Stimulated activated CD4-positive, alpha-beta T cell treated with anti-CD3 and anti-CD28 coated beads, Interleukin-15, amount 100 ng/mL, for 1 hour (primary cell): ENCODE data around the gene VSTM5.
"Not testable (repeated sequence)": the region's sequence is repeated elsewhere in the genome, so short reads cannot be mapped to it uniquely, and the experiment has no call there.

Source experiments
- DNase-seq, 2 donors: peaks; one replicate each; pipeline ENCODE4 v3.0.0-alpha.2; 2020; ENCODE audit warnings: low read depth in 1 of 2, low spot score in 1 of 2

Gene VSTM5

DNA sequence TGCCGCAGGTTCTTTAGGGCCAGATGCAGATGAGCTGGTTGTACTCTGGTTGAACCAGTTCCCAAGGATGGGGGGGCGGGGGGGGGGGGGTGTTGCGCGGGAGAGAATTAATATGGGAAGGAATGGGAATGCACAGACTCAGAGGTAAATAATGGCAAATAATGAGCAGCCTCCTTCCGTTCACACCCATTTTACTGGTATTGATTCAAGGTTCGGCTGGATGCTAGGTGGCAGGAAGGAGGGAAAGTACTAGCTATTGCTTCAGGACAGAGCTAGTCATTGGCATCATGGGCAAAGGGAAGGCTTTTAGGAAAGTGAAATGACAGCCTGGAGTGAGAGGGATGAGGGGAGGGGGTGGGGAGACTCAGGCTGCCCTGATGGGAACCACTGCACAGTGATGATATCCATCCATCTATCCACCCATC is at the start of gene VSTM5:
Gene VSTM5 (minus strand): TSS at position 25 of the 425 bp plus-strand sequence. CDS start 116 bp downstream, outside the sequence.
- DNase-seq: no peak

DNA sequence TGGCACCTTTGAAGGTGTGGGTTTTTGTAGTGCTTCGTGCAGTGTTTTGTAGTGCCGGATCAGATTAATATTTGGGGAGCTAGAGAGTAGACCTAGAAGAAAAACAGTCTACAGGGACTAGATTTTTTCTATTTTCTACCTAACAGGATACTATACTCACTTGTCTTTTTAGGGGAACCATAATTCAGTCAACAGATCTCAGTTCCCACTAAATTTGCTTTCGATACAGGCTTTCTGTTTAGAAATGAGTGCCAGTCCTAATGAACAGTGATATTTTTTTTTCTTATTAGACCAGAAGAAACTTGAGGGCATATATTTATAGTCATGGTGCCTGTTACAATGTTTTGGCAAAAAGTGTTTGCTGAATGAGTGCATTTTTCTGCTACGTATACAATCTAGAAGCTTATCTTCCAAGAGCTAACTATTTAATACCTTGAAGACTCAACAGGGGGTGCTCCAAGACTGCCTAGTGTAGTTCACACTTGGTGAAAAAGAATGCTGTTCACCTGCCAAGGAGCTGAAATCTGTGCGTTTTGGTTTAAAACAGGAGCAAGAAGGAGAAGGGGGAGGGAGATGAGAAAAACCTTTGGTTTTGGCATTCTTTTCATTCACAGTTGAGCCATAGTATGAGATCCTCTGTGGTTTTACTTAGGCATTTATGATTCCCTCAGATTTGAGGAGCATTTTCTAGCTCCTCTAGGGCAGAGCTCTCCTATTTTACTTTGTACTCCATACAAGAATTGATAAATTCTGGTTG is 44.9 kb upstream of the VSTM5 start:
- DNase-seq: no peak

GRCh38 chr11:93890391-93891051 is 40.1 kb upstream of the VSTM5 start:
- no peak for DNase-seq

DNA sequence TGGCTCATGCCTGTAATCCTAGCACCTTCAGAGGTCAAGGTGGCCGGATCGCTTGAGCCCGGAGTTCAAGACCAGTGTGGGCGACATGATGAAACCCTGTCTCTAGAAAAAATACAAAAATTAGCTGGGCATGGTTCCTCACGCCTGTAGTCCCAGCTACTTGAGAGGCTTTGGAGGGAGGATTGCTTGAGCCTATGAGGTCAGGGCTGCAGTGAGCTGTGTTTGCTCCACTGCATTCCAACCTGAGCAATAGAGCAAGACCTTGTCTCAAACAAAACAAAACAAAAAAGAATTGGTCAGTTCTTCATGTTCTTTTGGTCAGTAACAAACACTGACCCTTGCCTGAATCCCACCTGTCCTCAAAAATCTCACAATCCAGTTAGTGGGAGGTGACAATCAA is 36.7 kb upstream of the VSTM5 start:
- DNase-seq: no peak

GRCh38 chr11:93879114-93879513 is 28.7 kb upstream of the VSTM5 start:
- not testable (repeated sequence) for DNase-seq

- no peak for DNase-seq
These were observed 25.2 kb upstream of the VSTM5 start for GRCh38 chr11:93875637-93876036.

GRCh38 chr11:93871526-93871925 is 21.1 kb upstream of the VSTM5 start:
- no peak for DNase-seq

DNA sequence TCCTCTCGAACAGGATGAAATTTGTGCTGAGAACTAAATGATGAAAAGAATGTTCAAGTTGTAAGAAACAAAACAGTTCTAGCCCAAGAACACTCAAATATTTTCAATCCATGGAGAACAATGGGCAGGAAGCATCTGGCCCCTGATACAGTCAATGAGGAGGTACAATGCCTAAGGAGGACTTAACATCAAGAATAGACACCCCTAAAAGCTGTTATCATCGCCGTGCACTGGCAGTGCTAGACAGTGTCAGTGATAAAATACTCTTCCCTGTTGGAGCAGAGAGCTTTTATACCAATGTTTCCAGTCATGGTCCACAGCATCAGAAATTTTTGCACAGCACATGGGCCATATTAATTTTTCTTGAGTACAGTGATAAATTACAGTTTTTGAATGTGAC is 20.2 kb upstream of the VSTM5 start:
- DNase-seq: no peak

DNA sequence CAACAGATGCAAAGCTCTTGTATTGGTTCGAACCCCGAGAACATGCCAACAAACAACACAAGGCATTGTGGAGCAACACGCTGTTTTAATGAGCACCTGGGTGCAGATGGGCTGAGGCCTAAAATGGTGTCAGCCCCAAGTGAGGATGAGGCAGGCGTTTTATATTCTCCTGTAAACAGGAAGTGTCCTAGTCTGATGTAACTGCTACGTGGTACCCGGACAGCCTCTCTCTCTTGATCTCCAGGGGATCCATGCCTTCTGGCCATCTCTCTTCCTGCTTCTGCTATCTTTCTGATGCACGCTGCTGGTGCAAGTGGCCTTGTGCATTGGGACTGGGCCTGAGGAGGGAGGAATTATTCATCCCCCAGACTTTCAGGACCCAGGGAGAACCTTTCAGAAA is 19.4 kb upstream of the VSTM5 start:
- no peak for DNase-seq

GRCh38 chr11:93868404-93868803 is 18.0 kb upstream of the VSTM5 start:
- not testable (repeated sequence) for DNase-seq

GRCh38 chr11:93861808-93862207 is 11.4 kb upstream of the VSTM5 start:
- no peak for DNase-seq

DNA sequence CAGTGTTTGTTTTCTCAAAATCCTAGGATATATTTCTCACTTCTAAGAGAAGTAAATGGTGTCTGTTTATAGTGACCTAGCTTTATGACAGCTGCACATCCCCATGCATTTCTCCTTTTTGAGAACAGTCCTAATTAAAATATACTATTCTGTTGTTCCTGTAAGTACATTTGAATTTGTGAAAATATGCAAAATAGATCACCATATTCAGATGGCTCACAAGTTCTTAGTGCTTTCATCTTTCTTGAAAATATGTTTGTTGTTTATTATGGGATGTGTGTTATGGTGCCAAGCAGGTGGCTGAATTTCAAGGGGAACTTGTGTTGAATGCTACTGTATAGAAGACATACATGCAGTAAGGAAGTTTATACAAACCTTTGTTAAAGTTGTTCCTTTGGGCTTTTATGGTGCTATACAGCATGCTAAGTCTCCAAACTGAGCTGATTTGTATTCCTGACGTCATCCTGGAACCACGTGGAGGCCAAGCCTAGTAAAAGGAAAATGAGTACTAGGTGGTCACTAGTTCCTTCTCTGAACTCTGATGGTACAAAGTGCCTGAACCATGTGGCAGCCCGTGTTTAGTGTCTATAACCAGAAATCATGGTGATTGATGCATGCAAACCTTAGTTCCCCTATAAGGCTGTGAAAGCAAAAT is 7.8 kb upstream of the VSTM5 start:
- no peak for DNase-seq

DNA sequence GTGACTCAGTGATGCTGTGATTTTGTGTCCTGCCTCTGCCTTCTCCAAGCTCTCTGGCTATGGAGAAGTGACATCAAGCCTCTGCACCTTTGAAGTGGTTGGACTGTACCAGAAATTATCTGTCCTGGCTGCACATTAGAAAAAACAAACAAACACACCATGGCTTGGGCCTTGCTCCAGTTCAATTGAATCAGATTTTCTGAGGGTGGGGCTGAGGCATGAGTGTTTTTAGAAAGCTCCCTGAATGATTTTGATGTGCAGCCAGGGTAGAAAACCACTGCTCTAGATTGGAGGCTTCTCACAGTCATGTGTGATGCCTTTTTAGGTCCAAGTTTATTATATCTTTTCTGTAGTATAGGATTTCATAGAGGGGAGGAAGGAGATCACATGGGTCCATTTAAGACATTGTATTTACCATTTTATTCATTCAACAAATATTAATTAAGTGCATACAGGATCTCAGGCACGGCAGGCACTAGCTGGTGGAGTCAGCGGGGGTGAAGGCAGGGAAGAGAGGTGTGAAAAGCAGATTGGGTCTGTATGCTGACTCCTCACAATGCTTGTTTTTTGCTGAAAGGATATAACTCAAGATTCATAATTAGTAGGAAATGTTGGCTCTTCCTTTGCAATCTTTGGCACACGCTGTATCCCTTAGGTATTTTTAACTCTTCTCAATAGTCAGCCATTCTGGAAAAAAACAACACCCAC is 7.1 kb upstream of the VSTM5 start:
- no peak for DNase-seq

DNA sequence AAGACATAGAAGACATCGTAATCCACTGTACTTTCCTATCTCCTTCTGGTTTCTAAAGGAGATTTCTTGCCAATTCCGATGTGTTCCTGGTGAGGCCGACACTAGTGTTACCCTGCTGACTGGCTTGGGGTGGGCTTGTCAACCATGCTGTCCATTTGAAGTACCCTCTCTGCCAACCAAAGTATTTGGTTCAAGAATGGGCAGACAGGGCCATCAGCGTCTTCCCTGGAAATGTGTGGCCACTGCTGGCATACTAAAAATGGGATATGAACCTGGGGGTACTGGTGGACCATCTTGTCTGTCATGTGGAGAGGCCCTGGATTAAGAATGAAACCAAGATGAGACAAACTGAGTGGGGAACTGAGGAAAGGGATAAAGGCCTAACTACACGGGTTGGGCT is 1.8 kb upstream of the VSTM5 start:
- no peak for DNase-seq

DNA sequence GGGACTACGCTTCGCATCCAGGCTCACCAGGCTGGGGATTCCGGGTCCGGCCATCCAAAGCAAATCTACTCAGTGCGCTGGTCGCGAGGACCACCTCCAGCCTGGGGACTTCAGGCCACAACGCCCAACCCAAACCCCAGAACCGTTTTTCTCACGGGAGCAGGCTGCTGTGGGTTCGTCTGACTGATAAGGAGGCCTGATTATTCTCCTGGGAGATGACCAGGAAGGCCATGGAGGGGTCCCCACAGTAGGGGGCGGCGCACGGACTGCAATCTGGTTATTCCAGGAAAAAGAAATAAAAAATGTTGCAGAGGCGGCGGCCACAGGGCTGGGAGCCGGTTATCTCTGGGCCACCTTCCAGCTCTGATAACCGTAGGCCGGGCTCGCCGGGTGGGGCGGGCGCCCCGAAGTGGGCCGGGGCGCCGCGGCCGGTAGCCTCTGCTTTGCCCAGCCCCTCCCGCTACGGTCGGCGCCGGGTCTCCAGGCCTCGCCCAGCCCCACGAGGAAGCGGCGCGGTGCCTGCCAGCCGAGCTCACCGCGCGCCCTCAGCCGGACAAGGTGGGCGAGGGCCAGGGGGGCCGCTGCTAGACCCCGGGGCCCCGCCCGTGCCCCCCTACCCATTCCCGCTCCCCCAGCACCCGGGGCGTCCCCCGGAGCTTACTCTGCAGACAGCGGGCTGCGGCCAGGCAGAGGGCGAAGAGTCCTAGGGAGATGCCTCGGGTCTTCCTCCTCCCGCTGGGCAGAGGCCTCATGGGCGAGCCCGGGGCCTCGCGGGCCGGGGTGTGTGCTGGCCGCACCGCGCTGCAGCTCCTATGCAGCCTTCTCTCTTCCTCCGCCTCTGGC is 446 bp downstream of the VSTM5 start:
- DNase-seq: no peak

- DNase-seq: no peak
These were observed 1.2 kb downstream of the VSTM5 start for GRCh38 chr11:93849201-93849600.

DNA sequence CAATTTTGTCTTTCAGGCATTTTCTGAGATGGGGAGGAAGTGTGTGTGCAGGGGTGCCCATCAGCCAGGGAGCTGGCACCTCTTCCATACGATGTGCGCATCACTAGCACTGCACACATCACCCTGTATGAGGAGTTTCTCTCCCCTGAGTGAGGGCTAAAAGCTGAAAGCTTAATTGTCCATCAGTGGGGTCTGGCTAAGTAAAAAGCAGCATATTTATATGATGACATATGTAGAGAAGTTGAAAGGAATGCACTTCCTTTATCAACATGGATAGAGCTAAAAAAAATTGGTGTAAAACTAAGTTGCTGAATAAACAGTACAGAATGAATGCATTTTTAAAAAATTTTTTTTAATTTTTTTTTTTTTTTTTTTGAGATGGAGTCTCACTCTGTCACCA is 4.0 kb downstream of the VSTM5 start:
- no peak for DNase-seq

DNA sequence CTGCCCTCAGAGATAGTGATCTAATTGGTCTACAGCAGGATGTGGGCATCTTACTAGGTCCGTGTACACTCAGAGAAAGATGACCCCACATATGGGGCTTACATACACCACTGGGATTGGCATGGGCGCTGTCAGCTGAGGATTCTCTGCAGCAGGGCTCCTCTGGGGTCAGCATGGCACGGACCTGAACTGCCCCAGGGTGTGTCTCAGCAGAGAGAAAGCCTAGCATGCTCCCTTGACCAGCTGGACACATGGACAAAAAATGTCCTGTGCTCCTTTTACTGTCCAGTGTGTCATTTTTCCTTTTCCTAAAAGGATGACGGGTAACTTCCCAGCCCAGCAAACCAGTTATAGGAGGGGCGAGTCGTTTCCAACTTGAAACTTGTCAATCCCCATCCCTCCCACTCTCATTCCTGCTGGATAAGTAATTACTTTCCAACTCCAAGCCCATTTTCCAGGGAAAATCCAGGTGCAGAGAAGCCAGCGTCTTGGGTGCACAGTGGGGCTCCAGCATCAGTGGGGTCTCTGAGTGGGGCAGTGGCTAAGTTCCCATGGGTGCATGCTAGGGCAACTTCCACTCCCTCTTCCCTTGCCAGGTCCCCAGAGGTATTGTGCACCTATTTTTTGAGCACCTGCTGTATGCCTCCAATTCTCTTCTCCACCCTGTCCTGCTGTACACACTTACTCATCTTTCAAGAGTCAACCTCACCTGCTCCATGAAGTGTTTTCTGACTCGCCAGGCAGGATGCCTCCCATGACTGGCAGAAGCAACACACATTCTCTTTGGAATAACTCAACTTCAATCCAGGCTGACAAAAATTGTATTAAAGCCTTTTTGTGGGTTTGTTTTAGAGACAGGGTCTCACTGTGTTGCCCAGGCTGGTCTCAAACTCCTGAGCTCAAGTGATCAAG is 5.0 kb downstream of the VSTM5 start:
- DNase-seq: no peak

DNA sequence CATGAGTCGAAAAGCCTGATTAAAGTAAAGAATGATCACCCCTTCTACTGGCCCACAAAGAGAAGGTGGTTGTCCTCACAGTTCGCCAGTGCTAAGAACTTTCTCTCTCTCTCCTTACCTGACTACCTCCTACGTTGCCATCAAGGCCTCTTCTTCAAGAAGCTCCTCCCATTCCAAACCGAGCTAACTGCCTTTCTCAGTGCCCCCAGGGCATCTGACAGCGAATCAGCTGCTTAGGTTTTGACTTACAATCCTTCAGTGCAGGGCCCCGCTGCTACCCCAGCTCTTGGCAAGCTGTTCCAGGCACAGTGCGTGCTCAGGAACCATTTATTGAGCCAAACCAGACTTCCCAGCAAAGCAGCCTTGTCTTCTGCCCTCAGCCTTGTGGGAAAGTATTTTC is 5.8 kb downstream of the VSTM5 start:
- DNase-seq: no peak

DNA sequence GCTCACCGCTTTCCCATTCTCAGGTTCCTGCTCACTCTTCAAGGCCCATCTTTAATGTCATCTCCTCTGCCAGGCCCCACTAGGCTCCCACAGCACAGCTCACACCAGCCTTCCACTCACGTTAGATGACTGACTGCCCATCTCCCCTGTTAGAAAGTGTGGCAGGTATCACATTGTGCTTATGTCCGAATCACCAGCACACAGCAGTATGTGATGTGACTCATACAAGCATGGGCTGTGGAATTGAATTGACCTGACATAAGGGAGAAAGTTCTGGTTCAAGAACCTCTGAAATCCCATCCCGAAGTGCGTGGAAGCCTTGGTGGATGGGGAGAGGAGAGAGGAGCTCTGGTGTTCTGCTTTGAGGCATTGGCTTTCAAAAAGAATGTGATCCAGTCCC is 6.5 kb downstream of the VSTM5 start:
- DNase-seq: no peak
